Lung (tissue), 12 donors: Measurements from ENCODE around the gene NTN3. TPM values are rescaled to one million over a fixed set of nuclear protein-coding genes. Genes with fewer than 3 reads are reported as not detected.

Experiments used
- ATAC-seq: fragments of 200-7000 bp; cut with Tn5 transposase; one replicate; pipeline ENCODE4 v1.9.1; 2020; ENCODE audit warnings: moderate number of reproducible peaks; ENCODE audit not compliant: insufficient read depth, low FRiP score
- DNase-seq, 3 donors: peaks; one replicate each; pipeline ENCODE4 v3.0.0-alpha.2; 2013 to 2017
- H3K27ac ChIP-seq, 2 donors: one replicate each; pipeline ENCODE4 v1.5.1; 2013; ENCODE audit warnings: mild to moderate bottlenecking in 2 of 2, moderate library complexity in 2 of 2, control low read depth in 1 of 2, inconsistent platforms in 1 of 2, low read depth in 1 of 2, low read length in 1 of 2
- H3K27me3 ChIP-seq, 3 donors: one replicate each; pipeline ENCODE4 v1.5.1; 2013; ENCODE audit warnings: low read length in 2 of 3; ENCODE audit not compliant: control insufficient read depth in 3 of 3, insufficient read depth in 3 of 3
- H3K36me3 ChIP-seq, 4 donors: one replicate each; pipeline ENCODE4 v1.5.1; 2013; ENCODE audit warnings: low read length in 4 of 4, mild to moderate bottlenecking in 1 of 4, moderate library complexity in 1 of 4; ENCODE audit not compliant: control insufficient read depth in 4 of 4, insufficient read depth in 4 of 4
- H3K4me1 ChIP-seq, 5 donors: one replicate each; pipeline ENCODE4 v1.5.1; 2013; ENCODE audit warnings: low read length in 5 of 5, mild to moderate bottlenecking in 2 of 5, moderate library complexity in 1 of 5; ENCODE audit not compliant: control insufficient read depth in 5 of 5, insufficient read depth in 5 of 5
- H3K4me3 ChIP-seq: one replicate; pipeline ENCODE4 v1.5.1; 2013; ENCODE audit warnings: mild to moderate bottlenecking, control low read depth, moderate library complexity
- H3K9ac ChIP-seq, 2 donors: one replicate each; pipeline ENCODE4 v1.5.1; 2013; ENCODE audit warnings: low read length in 2 of 2, control low read depth in 1 of 2; ENCODE audit not compliant: insufficient read depth in 1 of 2
- H3K9me3 ChIP-seq, 4 donors: one replicate each; pipeline ENCODE4 v1.5.1; 2013; ENCODE audit warnings: low read length in 3 of 4, mild to moderate bottlenecking in 1 of 4, moderate library complexity in 1 of 4; ENCODE audit not compliant: control insufficient read depth in 4 of 4, insufficient read depth in 3 of 4
- CTCF ChIP-seq: IDR thresholded peaks from 2 replicates; pipeline ENCODE4 v1.5.1; 2012; ENCODE audit warnings: mild to moderate bottlenecking; ENCODE audit errors: control extremely low read depth, extremely low read depth
- WGBS, 2 donors: extraction: QIAGEN DNeasy Blood & Tissue Kit; methylation state at CpG; one replicate each; pipeline ENCODE4 v1.1.7; 2013; 5-methylcytosine and 5-hydroxymethylcytosine counted together
- polyA plus RNA-seq, 2 donors: library from polyadenylated mRNA; stranded (reverse); fragments of 200-250 nt; gene quantifications; one replicate each; pipeline ENCODE4 v1.2.1, GENCODE V29; 2013
- total RNA-seq, 2 donors: library from RNA; depleted of rRNA in 1 of 2; stranded (reverse); fragments of >200 nt in 1 of 2; gene quantifications; one replicate each; pipeline ENCODE4 v1.2.1, GENCODE V29; 2014 to 2021
- donor health status: control.
- donor health status: control.
- donor health status: Bipolar disorder and iron deficiency.
- donor health status: healthy.
- donor health status: DM: yes; HTN: yes; CAD: no.

NTN3 gene
- total and polyA plus RNA-seq, 4 donors, result 0.06 to 2.4 TPM; not detected in 2

DNA sequence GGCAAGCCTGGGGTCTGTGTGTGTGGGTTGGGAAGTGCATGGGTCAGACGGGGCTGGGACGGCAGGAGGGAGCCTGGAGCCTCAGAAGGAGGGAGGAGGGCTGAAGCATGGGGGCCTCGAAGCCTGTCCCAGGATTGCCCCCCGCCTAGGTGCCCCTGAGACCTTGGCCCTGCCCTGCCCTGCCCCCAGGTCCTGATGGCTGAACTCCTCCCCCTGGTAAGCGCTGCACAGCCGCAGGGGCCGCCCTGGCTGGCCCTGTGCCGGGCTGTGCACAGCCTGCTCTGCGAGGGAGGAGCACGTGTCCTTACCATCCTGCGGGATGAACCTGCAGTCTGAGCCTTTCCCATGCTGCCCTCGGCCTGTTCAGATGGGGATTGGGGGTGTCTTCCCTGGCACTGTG is 6.8 kb upstream of the NTN3 start:
- Histone ChIP-seq H3K9ac (no peak overlapping the region), H3K27me3 (peaks cover 0 to 5% (median 0%) of the 10 kb centered on the region in 3 donors), H3K4me3 (no peak overlapping the region), H3K4me1 (peaks cover 0 to 31% (median 6%) of the 10 kb centered on the region in 5 donors), H3K27ac (no peak overlapping the region), H3K9me3 (no peaks in the 10 kb centered on the region), H3K36me3 (peaks cover 0 to 4% (median 0%) of the 10 kb centered on the region in 4 donors)
- DNase-seq (no peak), ATAC-seq (no peak)
- no peak for TF ChIP-seq CTCF
- 87 to 91% methylated on average over 9 to 12 of the region's 12 CpGs for WGBS, 2 donors

GRCh38 chr16:2465653-2466415 is 5.3 kb upstream of the NTN3 start:
- Histone ChIP-seq H3K36me3 (peaks cover 0 to 4% (median 0%) of the 10 kb centered on the region in 4 donors), H3K9me3 (no peaks in the 10 kb centered on the region), H3K4me3 (no peak overlapping the region), H3K27ac (no peak overlapping the region), H3K9ac (no peak overlapping the region), H3K4me1 (peaks cover 0 to 37% (median 10%) of the 10 kb centered on the region in 5 donors), H3K27me3 (peaks cover 0 to 5% (median 0%) of the 10 kb centered on the region in 3 donors)
- 80 to 81% methylated on average over 12 of the region's 12 CpGs for WGBS, 2 donors
- TF ChIP-seq CTCF, result no peak
- ATAC-seq (no peak), DNase-seq (no peak)

DNA sequence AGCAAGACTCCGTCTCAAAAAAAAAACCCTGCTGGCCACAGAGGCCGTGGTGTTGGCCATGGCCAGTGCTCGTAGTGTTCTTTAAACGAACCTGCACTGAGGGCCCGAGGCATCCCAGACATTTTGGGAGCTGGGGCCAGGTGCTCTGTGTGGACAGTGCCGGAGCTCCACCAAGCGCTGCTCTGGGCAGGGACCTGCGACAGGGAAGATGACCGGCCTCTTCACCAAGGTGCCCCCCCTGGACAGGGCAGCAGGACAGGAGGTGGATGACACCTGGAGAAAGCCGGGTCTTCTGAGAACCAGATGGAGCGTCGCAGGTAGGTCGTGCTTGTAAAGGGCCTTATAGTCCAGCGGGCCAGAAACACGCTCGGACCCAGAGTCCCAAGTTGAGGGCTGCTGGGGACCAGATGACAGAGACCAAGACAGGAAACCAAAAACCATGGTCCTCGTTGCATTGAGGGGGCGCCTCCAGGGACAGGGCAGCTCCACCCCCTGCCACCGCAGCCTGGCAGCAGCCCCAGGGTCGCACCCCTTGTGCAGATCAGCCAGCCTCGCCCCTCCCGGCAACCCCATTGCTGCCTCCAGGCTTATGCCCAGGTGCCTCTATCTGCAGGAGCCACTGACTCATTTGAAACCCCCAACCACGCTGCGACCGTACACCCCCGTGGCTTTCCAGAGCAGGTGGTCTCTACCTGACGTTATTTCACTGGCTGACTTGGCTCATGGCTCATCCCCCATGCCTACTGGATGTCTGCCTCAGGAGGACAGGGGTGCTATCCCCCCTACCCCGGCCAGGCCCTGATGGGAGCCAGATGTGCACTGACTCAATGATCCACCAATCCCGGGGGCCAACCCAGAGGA is 4.2 kb upstream of the NTN3 start:
- no peak for TF ChIP-seq CTCF
- Histone ChIP-seq H3K4me1 (peaks cover 0 to 42% (median 11%) of the 10 kb centered on the region in 5 donors), H3K36me3 (peaks cover 0 to 4% (median 0%) of the 10 kb centered on the region in 4 donors), H3K4me3 (no peak overlapping the region), H3K27ac (no peak overlapping the region), H3K9ac (no peak overlapping the region), H3K27me3 (peaks cover 0 to 5% (median 0%) of the 10 kb centered on the region in 3 donors), H3K9me3 (no peaks in the 10 kb centered on the region)
- ATAC-seq (no peak), DNase-seq (no peak)
- 69 to 78% methylated on average over 29 of the region's 29 CpGs for WGBS, 2 donors
